ENCODE results near the gene TRAPPC10. TPM values are rescaled to one million over a fixed set of nuclear protein-coding genes. Genes with fewer than 3 reads are reported as not detected.
A peak's percentile ranks its signal among the peaks of the same experiment; 100 is the strongest.
"Not testable (repeated sequence)": the region's sequence is repeated elsewhere in the genome, so short reads cannot be mapped to it uniquely, and the experiment has no call there.

Gene TRAPPC10
- total and polyA plus RNA-seq, 2 donors: 14.0 to 22.4 TPM

GRCh38 chr21:44090325-44090724, 78.2 kb downstream of the TRAPPC10 start:
- DNase-seq (ENCODE audit: low read depth in 6 of 9, low spot score in 9 of 9): peak in 2 of 9 donors; percentile 27 to 40
- Histone ChIP-seq H3K9me3 (ENCODE audit: control insufficient read depth in 2 of 2, insufficient read depth in 1 of 2, low read length in 1 of 2) (no peaks in the 10 kb centered on the region), H3K27ac (ENCODE audit: low read depth in 1 of 2, low read length in 1 of 2) (peak overlapping the region; percentile 61 to 75), H3K36me3 (ENCODE audit: control insufficient read depth in 2 of 2, insufficient read depth in 2 of 2, low read length in 1 of 2) (peaks cover 74 to 91% of the 10 kb centered on the region in 2 donors), H3K4me3 (ENCODE audit: low read length in 2 of 2) (no peak overlapping the region), H3K4me1 (ENCODE audit: control insufficient read depth in 2 of 2, insufficient read depth in 2 of 2, low read length in 2 of 2) (peaks cover 5 to 44% of the 10 kb centered on the region in 2 donors), H3K27me3 (ENCODE audit: control insufficient read depth in 2 of 2, insufficient read depth in 1 of 2, low read length in 1 of 2) (no peaks in the 10 kb centered on the region)
- WGBS: 78% methylated on average over 8 of the region's 8 CpGs

- H3K36me3 ChIP-seq (ENCODE audit: control insufficient read depth in 2 of 2, insufficient read depth in 2 of 2, low read length in 1 of 2): peaks cover 61 to 75% of the 10 kb centered on the region in 2 donors
- H3K27me3 ChIP-seq (ENCODE audit: control insufficient read depth in 2 of 2, insufficient read depth in 1 of 2, low read length in 1 of 2): no peaks in the 10 kb centered on the region
- no peak overlapping the region for H3K4me3 ChIP-seq (ENCODE audit: low read length in 2 of 2)
- WGBS: 91% methylated on average over 9 of the region's 9 CpGs
- H3K27ac ChIP-seq (ENCODE audit: low read depth in 1 of 2, low read length in 1 of 2): peak overlapping the region in 1 of 2 donors; percentile 31
- H3K9me3 ChIP-seq (ENCODE audit: control insufficient read depth in 2 of 2, insufficient read depth in 1 of 2, low read length in 1 of 2): no peaks in the 10 kb centered on the region
- no peak for DNase-seq (ENCODE audit: low read depth in 6 of 9, low spot score in 9 of 9)
- H3K4me1 ChIP-seq (ENCODE audit: control insufficient read depth in 2 of 2, insufficient read depth in 2 of 2, low read length in 2 of 2): peaks cover 4 to 29% of the 10 kb centered on the region in 2 donors
Observed at GRCh38 chr21:44092211-44092610, 80.1 kb downstream of the TRAPPC10 start.

GRCh38 chr21:44093761-44094160, 81.7 kb downstream of the TRAPPC10 start:
- Histone ChIP-seq H3K4me1 (ENCODE audit: control insufficient read depth in 2 of 2, insufficient read depth in 2 of 2, low read length in 2 of 2) (peaks cover 4 to 19% of the 10 kb centered on the region in 2 donors), H3K27me3 (ENCODE audit: control insufficient read depth in 2 of 2, insufficient read depth in 1 of 2, low read length in 1 of 2) (no peaks in the 10 kb centered on the region), H3K4me3 (ENCODE audit: low read length in 2 of 2) (no peak overlapping the region), H3K27ac (ENCODE audit: low read depth in 1 of 2, low read length in 1 of 2) (no peak overlapping the region), H3K9me3 (ENCODE audit: control insufficient read depth in 2 of 2, insufficient read depth in 1 of 2, low read length in 1 of 2) (no peaks in the 10 kb centered on the region), H3K36me3 (ENCODE audit: control insufficient read depth in 2 of 2, insufficient read depth in 2 of 2, low read length in 1 of 2) (peaks cover 46 to 60% of the 10 kb centered on the region in 2 donors)
- WGBS: 93% methylated on average over 9 of the region's 9 CpGs
- DNase-seq (ENCODE audit: low read depth in 6 of 9, low spot score in 9 of 9): no peak

DNA sequence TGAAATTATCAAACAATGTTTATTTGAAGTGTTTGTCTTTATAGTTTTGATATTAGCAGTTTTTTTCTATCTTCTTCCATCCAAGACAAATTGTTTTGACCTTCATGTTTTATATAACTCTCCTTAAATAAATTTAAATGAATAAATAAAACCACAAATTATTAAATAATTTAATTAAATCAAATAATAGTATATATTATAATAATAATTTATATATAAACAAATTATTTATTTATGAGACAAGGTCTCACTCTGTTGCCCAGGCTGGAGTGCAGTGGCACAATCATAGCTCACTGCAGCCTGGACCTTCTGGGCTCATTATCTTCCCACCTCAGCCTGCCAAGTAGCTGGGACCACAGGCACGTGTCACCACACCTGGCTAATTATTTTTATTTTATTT, 82.7 kb downstream of the TRAPPC10 start:
- WGBS: 100% methylated on average over 1 of the region's 1 CpG
- Histone ChIP-seq H3K4me1 (ENCODE audit: control insufficient read depth in 2 of 2, insufficient read depth in 2 of 2, low read length in 2 of 2) (peaks cover 3 to 8% of the 10 kb centered on the region in 2 donors), H3K27ac (ENCODE audit: low read depth in 1 of 2, low read length in 1 of 2) (no peak overlapping the region), H3K9me3 (ENCODE audit: control insufficient read depth in 2 of 2, insufficient read depth in 1 of 2, low read length in 1 of 2) (no peaks in the 10 kb centered on the region), H3K36me3 (ENCODE audit: control insufficient read depth in 2 of 2, insufficient read depth in 2 of 2, low read length in 1 of 2) (peaks cover 37 to 49% of the 10 kb centered on the region in 2 donors), H3K27me3 (ENCODE audit: control insufficient read depth in 2 of 2, insufficient read depth in 1 of 2, low read length in 1 of 2) (no peaks in the 10 kb centered on the region), H3K4me3 (ENCODE audit: low read length in 2 of 2) (no peak overlapping the region)
- DNase-seq (ENCODE audit: low read depth in 6 of 9, low spot score in 9 of 9): no peak

GRCh38 chr21:44098507-44098906, 86.4 kb downstream of the TRAPPC10 start:
- not testable (repeated sequence) for H3K27ac ChIP-seq (ENCODE audit: low read depth in 1 of 2, low read length in 1 of 2); H3K4me3 ChIP-seq (ENCODE audit: low read length in 2 of 2); H3K4me1 ChIP-seq (ENCODE audit: control insufficient read depth in 2 of 2, insufficient read depth in 2 of 2, low read length in 2 of 2); H3K9me3 ChIP-seq (ENCODE audit: control insufficient read depth in 2 of 2, insufficient read depth in 1 of 2, low read length in 1 of 2); DNase-seq (ENCODE audit: low read depth in 6 of 9, low spot score in 9 of 9); H3K27me3 ChIP-seq (ENCODE audit: control insufficient read depth in 2 of 2, insufficient read depth in 1 of 2, low read length in 1 of 2)
- peaks cover 9 to 18% of the 10 kb centered on the region in 2 donors for H3K36me3 ChIP-seq (ENCODE audit: control insufficient read depth in 2 of 2, insufficient read depth in 2 of 2, low read length in 1 of 2)
- no CpG with 5 or more reads among the region's 6 CpGs for WGBS

DNA sequence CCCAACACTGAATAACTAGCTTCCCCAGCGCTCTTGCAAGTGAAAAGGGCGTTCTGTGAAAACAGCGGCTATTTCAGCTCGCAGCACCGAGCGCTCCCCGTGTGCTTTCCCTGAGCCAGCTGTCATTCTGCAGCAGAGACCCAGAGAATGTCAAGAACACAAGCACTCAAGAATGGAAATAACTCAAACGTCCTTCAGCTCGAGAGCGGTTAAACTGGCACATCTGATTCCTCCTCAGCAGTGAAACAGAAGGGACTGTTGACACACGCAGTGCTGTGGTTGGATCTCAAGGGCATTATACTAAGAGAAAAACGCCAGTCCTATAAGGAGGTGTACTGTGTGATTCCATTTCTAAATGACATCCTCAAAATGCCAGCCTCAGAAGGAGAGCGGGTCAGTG, 86.9 kb downstream of the TRAPPC10 start:
- not testable (repeated sequence) for H3K27me3 ChIP-seq (ENCODE audit: control insufficient read depth in 2 of 2, insufficient read depth in 1 of 2, low read length in 1 of 2); H3K27ac ChIP-seq (ENCODE audit: low read depth in 1 of 2, low read length in 1 of 2); H3K9me3 ChIP-seq (ENCODE audit: control insufficient read depth in 2 of 2, insufficient read depth in 1 of 2, low read length in 1 of 2); H3K4me1 ChIP-seq (ENCODE audit: control insufficient read depth in 2 of 2, insufficient read depth in 2 of 2, low read length in 2 of 2); H3K4me3 ChIP-seq (ENCODE audit: low read length in 2 of 2); DNase-seq (ENCODE audit: low read depth in 6 of 9, low spot score in 9 of 9)
- WGBS: no CpG with 5 or more reads among the region's 13 CpGs
- H3K36me3 ChIP-seq (ENCODE audit: control insufficient read depth in 2 of 2, insufficient read depth in 2 of 2, low read length in 1 of 2): peaks cover 5 to 14% of the 10 kb centered on the region in 2 donors

GRCh38 chr21:44107026-44107501, 95.0 kb downstream of the TRAPPC10 start, which contains the start of gene PWP2:
TSS of gene PWP2 (plus strand) at chr21:44107399. CDS start at chr21:44107417, 18 bp downstream.
- H3K9me3 ChIP-seq (ENCODE audit: control insufficient read depth in 2 of 2, insufficient read depth in 1 of 2, low read length in 1 of 2); H3K4me1 ChIP-seq (ENCODE audit: control insufficient read depth in 2 of 2, insufficient read depth in 2 of 2, low read length in 2 of 2); H3K36me3 ChIP-seq (ENCODE audit: control insufficient read depth in 2 of 2, insufficient read depth in 2 of 2, low read length in 1 of 2); H3K27me3 ChIP-seq (ENCODE audit: control insufficient read depth in 2 of 2, insufficient read depth in 1 of 2, low read length in 1 of 2); H3K27ac ChIP-seq (ENCODE audit: low read depth in 1 of 2, low read length in 1 of 2); DNase-seq (ENCODE audit: low read depth in 6 of 9, low spot score in 9 of 9): not testable (repeated sequence)
- peak within 1 kb of the TSS in 1 of 2 donors; percentile 30 for H3K4me3 ChIP-seq (ENCODE audit: low read length in 2 of 2)
- WGBS: under 1% methylated on average over 37 of the region's 66 CpGs

DNA sequence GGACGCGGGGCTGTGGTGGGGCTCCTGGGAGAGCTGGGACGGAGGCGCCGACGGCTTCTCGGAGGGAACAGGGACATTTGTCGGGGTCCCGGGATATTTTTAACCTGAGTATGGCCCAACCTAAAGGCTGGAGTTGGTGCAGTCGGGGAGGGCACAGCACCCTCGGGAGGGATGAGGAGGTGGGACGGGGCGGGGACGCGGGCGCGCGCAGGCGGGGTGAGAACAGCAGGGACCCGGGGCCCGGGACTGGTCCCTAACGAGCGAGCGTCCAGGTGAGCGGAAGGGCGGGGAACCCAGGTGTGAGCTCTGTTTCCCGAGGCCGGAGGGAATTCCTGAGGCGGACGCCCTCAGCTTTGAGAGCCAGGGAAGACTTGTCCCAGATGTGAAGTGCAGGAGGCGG, 95.5 kb downstream of the TRAPPC10 start:
- H3K27me3 ChIP-seq (ENCODE audit: control insufficient read depth in 2 of 2, insufficient read depth in 1 of 2, low read length in 1 of 2); H3K27ac ChIP-seq (ENCODE audit: low read depth in 1 of 2, low read length in 1 of 2); H3K36me3 ChIP-seq (ENCODE audit: control insufficient read depth in 2 of 2, insufficient read depth in 2 of 2, low read length in 1 of 2); H3K4me1 ChIP-seq (ENCODE audit: control insufficient read depth in 2 of 2, insufficient read depth in 2 of 2, low read length in 2 of 2); DNase-seq (ENCODE audit: low read depth in 6 of 9, low spot score in 9 of 9); H3K9me3 ChIP-seq (ENCODE audit: control insufficient read depth in 2 of 2, insufficient read depth in 1 of 2, low read length in 1 of 2): not testable (repeated sequence)
- H3K4me3 ChIP-seq (ENCODE audit: low read length in 2 of 2): peak overlapping the region in 1 of 2 donors; percentile 30
- WGBS: 0% methylated on average over 1 of the region's 31 CpGs

- H3K9me3 ChIP-seq (ENCODE audit: control insufficient read depth in 2 of 2, insufficient read depth in 1 of 2, low read length in 1 of 2); H3K27me3 ChIP-seq (ENCODE audit: control insufficient read depth in 2 of 2, insufficient read depth in 1 of 2, low read length in 1 of 2); H3K4me3 ChIP-seq (ENCODE audit: low read length in 2 of 2); H3K36me3 ChIP-seq (ENCODE audit: control insufficient read depth in 2 of 2, insufficient read depth in 2 of 2, low read length in 1 of 2); H3K4me1 ChIP-seq (ENCODE audit: control insufficient read depth in 2 of 2, insufficient read depth in 2 of 2, low read length in 2 of 2); H3K27ac ChIP-seq (ENCODE audit: low read depth in 1 of 2, low read length in 1 of 2); DNase-seq (ENCODE audit: low read depth in 6 of 9, low spot score in 9 of 9): not testable (repeated sequence)
- 90% methylated on average over 5 of the region's 33 CpGs for WGBS
Observed at GRCh38 chr21:44113702-44114371, 101.7 kb downstream of the TRAPPC10 start.

Measured in thymus (tissue), 11 donors.